ENCODE measurements around the gene PFKFB3.

PFKFB3 gene

GRCh38 chr10:6170638-6171037 lies 32.1 kb upstream of the PFKFB3 start:
- no peak for DNase-seq (ENCODE audit: low spot score in 2 of 2)
- H3K9me3 Mint-ChIP-seq = no peaks in the 10 kb centered on the region
- no peak overlapping the region for H3K27ac Mint-ChIP-seq (ENCODE audit: low read depth)
- no peak for ATAC-seq (replicated peaks; ENCODE audit: extremely low read depth, poor library complexity, severe bottlenecking)
- H3K4me3 Mint-ChIP-seq = no peak overlapping the region
- peaks cover 45% of the 10 kb centered on the region for H3K4me1 Mint-ChIP-seq
- no peaks in the 10 kb centered on the region for H3K27me3 Mint-ChIP-seq
- peaks cover 18% of the 10 kb centered on the region for H3K36me3 Mint-ChIP-seq (ENCODE audit: insufficient read depth)

GRCh38 chr10:6171881-6172695 lies 30.6 kb upstream of the PFKFB3 start:
- DNase-seq (ENCODE audit: low spot score in 2 of 2) (no peak), ATAC-seq (replicated peaks; ENCODE audit: extremely low read depth, poor library complexity, severe bottlenecking) (no peak)
- Mint-ChIP-seq H3K9me3 (no peaks in the 10 kb centered on the region), H3K27ac (ENCODE audit: low read depth) (no peak overlapping the region), H3K27me3 (no peaks in the 10 kb centered on the region), H3K4me1 (peaks cover 51% of the 10 kb centered on the region), H3K36me3 (ENCODE audit: insufficient read depth) (peaks cover 12% of the 10 kb centered on the region), H3K4me3 (no peak overlapping the region)

- no peaks in the 10 kb centered on the region for H3K27me3 Mint-ChIP-seq
- no peaks in the 10 kb centered on the region for H3K9me3 Mint-ChIP-seq
- peaks cover 6% of the 10 kb centered on the region for H3K36me3 Mint-ChIP-seq (ENCODE audit: insufficient read depth)
- DNase-seq (ENCODE audit: low spot score in 2 of 2) (peak; percentile 22 to 33), ATAC-seq (replicated peaks; ENCODE audit: extremely low read depth, poor library complexity, severe bottlenecking) (peak; percentile 82)
- peak overlapping the region; percentile 86 for H3K27ac Mint-ChIP-seq (ENCODE audit: low read depth)
- H3K4me1 Mint-ChIP-seq = peaks cover 49% of the 10 kb centered on the region
- peak overlapping the region; percentile 19 for H3K4me3 Mint-ChIP-seq
Observed at GRCh38 chr10:6173203-6173602, 29.5 kb upstream of the PFKFB3 start.

- Mint-ChIP-seq H3K36me3 (ENCODE audit: insufficient read depth) (peaks cover 2% of the 10 kb centered on the region), H3K4me1 (peaks cover 43% of the 10 kb centered on the region)
Observed at GRCh38 chr10:6174201-6174874, 28.4 kb upstream of the PFKFB3 start.

GRCh38 chr10:6175329-6176055 lies 27.2 kb upstream of the PFKFB3 start:
- DNase-seq (ENCODE audit: low spot score in 2 of 2) (no peak), ATAC-seq (replicated peaks; ENCODE audit: extremely low read depth, poor library complexity, severe bottlenecking) (no peak)
- H3K4me3 Mint-ChIP-seq = no peak overlapping the region
- H3K9me3 Mint-ChIP-seq = no peaks in the 10 kb centered on the region
- H3K4me1 Mint-ChIP-seq = peaks cover 37% of the 10 kb centered on the region
- peak overlapping the region; percentile 5 for H3K27ac Mint-ChIP-seq (ENCODE audit: low read depth)
- H3K36me3 Mint-ChIP-seq (ENCODE audit: insufficient read depth) = peaks cover 2% of the 10 kb centered on the region
- no peaks in the 10 kb centered on the region for H3K27me3 Mint-ChIP-seq

More at GRCh38 chr10:6174201-6174874, 28.4 kb upstream of the PFKFB3 start:
- ATAC-seq (replicated peaks; ENCODE audit: extremely low read depth, poor library complexity, severe bottlenecking) (no peak), DNase-seq (ENCODE audit: low spot score in 2 of 2) (no peak)
- H3K9me3 Mint-ChIP-seq = no peaks in the 10 kb centered on the region
- no peaks in the 10 kb centered on the region for H3K27me3 Mint-ChIP-seq
- peak overlapping the region; percentile 5 for H3K27ac Mint-ChIP-seq (ENCODE audit: low read depth)
- H3K4me3 Mint-ChIP-seq = no peak overlapping the region

- peaks cover 34% of the 10 kb centered on the region for H3K4me1 Mint-ChIP-seq
- no peaks in the 10 kb centered on the region for H3K27me3 Mint-ChIP-seq
- ATAC-seq (replicated peaks; ENCODE audit: extremely low read depth, poor library complexity, severe bottlenecking) (no peak), DNase-seq (ENCODE audit: low spot score in 2 of 2) (no peak)
- H3K9me3 Mint-ChIP-seq = no peaks in the 10 kb centered on the region
- no peak overlapping the region for H3K4me3 Mint-ChIP-seq
- H3K36me3 Mint-ChIP-seq (ENCODE audit: insufficient read depth) = peaks cover 2% of the 10 kb centered on the region
- H3K27ac Mint-ChIP-seq (ENCODE audit: low read depth) = peak overlapping the region; percentile 89
Observed at GRCh38 chr10:6176691-6177231, 26.0 kb upstream of the PFKFB3 start.

GRCh38 chr10:6177880-6178281 lies 24.9 kb upstream of the PFKFB3 start:
- ATAC-seq (replicated peaks; ENCODE audit: extremely low read depth, poor library complexity, severe bottlenecking) (no peak), DNase-seq (ENCODE audit: low spot score in 2 of 2) (no peak)
- Mint-ChIP-seq H3K9me3 (no peaks in the 10 kb centered on the region), H3K4me1 (peaks cover 31% of the 10 kb centered on the region), H3K4me3 (no peak overlapping the region), H3K27ac (ENCODE audit: low read depth) (no peak overlapping the region), H3K27me3 (no peaks in the 10 kb centered on the region), H3K36me3 (ENCODE audit: insufficient read depth) (peaks cover 2% of the 10 kb centered on the region)

- Mint-ChIP-seq H3K4me1 (peaks cover 24% of the 10 kb centered on the region), H3K27me3 (no peaks in the 10 kb centered on the region), H3K27ac (ENCODE audit: low read depth) (no peak overlapping the region), H3K9me3 (no peaks in the 10 kb centered on the region), H3K36me3 (ENCODE audit: insufficient read depth) (no peaks in the 10 kb centered on the region), H3K4me3 (no peak overlapping the region)
- ATAC-seq (replicated peaks; ENCODE audit: extremely low read depth, poor library complexity, severe bottlenecking) = no peak
- DNase-seq (ENCODE audit: low spot score in 2 of 2) = no peak
Observed at GRCh38 chr10:6178581-6178980, 24.2 kb upstream of the PFKFB3 start.

- H3K4me1 Mint-ChIP-seq = peaks cover 20% of the 10 kb centered on the region
Observed at GRCh38 chr10:6179078-6179477, 23.7 kb upstream of the PFKFB3 start.

GRCh38 chr10:6180480-6181110 lies 22.1 kb upstream of the PFKFB3 start:
- DNase-seq (ENCODE audit: low spot score in 2 of 2) = no peak
- Mint-ChIP-seq H3K27me3 (no peaks in the 10 kb centered on the region), H3K9me3 (no peaks in the 10 kb centered on the region)

More at GRCh38 chr10:6179078-6179477, 23.7 kb upstream of the PFKFB3 start:
- ATAC-seq (replicated peaks; ENCODE audit: extremely low read depth, poor library complexity, severe bottlenecking) (no peak), DNase-seq (ENCODE audit: low spot score in 2 of 2) (no peak)
- no peak overlapping the region for H3K4me3 Mint-ChIP-seq
- H3K27ac Mint-ChIP-seq (ENCODE audit: low read depth) = no peak overlapping the region
- no peaks in the 10 kb centered on the region for H3K36me3 Mint-ChIP-seq (ENCODE audit: insufficient read depth)
- no peaks in the 10 kb centered on the region for H3K27me3 Mint-ChIP-seq
- no peaks in the 10 kb centered on the region for H3K9me3 Mint-ChIP-seq

GRCh38 chr10:6181249-6181648 lies 21.5 kb upstream of the PFKFB3 start:
- ATAC-seq (replicated peaks; ENCODE audit: extremely low read depth, poor library complexity, severe bottlenecking) (no peak), DNase-seq (ENCODE audit: low spot score in 2 of 2) (no peak)
- H3K4me1 Mint-ChIP-seq = peaks cover 9% of the 10 kb centered on the region
- H3K27me3 Mint-ChIP-seq = no peaks in the 10 kb centered on the region
- H3K4me3 Mint-ChIP-seq = no peak overlapping the region
- no peaks in the 10 kb centered on the region for H3K9me3 Mint-ChIP-seq
- no peak overlapping the region for H3K27ac Mint-ChIP-seq (ENCODE audit: low read depth)
- no peaks in the 10 kb centered on the region for H3K36me3 Mint-ChIP-seq (ENCODE audit: insufficient read depth)

More at GRCh38 chr10:6180480-6181110, 22.1 kb upstream of the PFKFB3 start:
- ATAC-seq (replicated peaks; ENCODE audit: extremely low read depth, poor library complexity, severe bottlenecking) = no peak
- H3K4me3 Mint-ChIP-seq = no peak overlapping the region
- H3K27ac Mint-ChIP-seq (ENCODE audit: low read depth) = no peak overlapping the region
- H3K36me3 Mint-ChIP-seq (ENCODE audit: insufficient read depth) = no peaks in the 10 kb centered on the region
- H3K4me1 Mint-ChIP-seq = peaks cover 14% of the 10 kb centered on the region

- Mint-ChIP-seq H3K27ac (ENCODE audit: low read depth) (no peak overlapping the region), H3K4me3 (no peak overlapping the region), H3K36me3 (ENCODE audit: insufficient read depth) (peaks cover 1% of the 10 kb centered on the region), H3K27me3 (no peaks in the 10 kb centered on the region), H3K9me3 (no peaks in the 10 kb centered on the region), H3K4me1 (peaks cover under 1% of the 10 kb centered on the region)
- no peak for DNase-seq (ENCODE audit: low spot score in 2 of 2)
- ATAC-seq (replicated peaks; ENCODE audit: extremely low read depth, poor library complexity, severe bottlenecking) = no peak
Observed at GRCh38 chr10:6182454-6183098, 20.2 kb upstream of the PFKFB3 start.
